GM21367 (cell line): ENCODE results near the gene ACCSL.

Experiments
- ATAC-seq: cut with Tn5 transposase; IDR thresholded peaks from one replicate; pipeline ENCODE4 v1.9.1; 2021; ENCODE audit not compliant: unreplicated experiment

The ACCSL gene

DNA sequence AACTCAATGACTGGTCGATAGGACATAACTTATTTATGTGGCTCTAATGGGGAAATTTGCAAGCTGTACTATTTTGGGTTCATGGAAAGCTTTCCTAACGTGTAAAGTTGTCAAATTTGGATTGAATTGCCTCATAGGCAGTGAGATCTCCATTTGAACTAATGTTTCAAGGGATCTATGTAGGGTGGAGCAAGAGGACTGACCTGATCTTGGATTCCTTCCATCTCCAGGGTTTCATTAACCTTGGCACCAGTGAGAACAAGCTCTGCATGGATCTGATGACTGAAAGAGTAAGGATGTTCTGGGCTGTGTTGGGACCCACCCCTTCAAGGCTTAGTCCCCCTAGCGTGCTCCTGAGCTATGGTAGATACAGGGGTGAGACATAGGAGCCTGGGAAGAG is 2.1 kb downstream of the ACCSL start:
- no peak for ATAC-seq

DNA sequence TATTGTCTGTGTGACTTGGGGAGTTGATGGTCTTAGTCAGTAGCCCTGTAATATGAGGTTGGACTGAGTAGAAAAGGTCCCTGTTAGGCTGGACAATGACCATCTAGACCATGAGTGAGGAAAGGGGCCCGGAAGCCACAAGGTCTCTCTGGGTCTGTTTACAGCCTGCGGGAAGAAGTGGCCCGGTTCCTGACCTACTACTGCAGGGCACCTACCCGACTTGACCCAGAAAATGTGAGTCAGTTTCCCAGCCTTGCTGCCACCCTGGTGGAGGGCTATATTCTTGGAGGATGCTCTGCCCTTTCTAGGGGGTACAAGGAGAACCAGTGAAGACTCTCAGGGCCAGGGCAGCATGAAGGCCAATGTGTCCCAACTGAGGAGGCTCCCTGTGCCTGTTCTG is 3.4 kb downstream of the ACCSL start:
- ATAC-seq: no peak

DNA sequence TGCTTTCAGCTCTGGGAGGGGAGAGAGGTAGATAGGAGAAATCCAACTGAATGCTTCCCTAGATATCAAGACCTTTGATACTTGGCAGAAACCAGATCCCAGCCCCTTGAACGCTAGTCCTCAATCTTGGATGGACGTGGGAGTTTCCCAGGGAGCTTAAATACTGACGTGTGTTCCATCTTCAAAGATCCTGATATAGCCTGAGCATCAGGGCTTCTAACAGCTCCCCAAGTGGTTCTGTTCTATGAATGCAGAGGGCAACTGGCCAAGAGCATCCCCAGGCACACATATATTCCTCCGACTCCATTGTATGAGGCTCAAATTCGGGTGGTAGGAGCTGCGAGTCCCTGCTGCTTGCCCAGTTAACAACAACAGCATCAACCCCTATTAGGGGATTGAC is 9.6 kb downstream of the ACCSL start:
- ATAC-seq: no peak

GRCh38 chr11:44058275-44058674 is 10.5 kb downstream of the ACCSL start:
- no peak for ATAC-seq

- no peak for ATAC-seq
Measured at GRCh38 chr11:44065161-44065661, 17.4 kb downstream of the ACCSL start.

- peak; percentile 98 for ATAC-seq
Measured at GRCh38 chr11:44065841-44066731, 18.3 kb downstream of the ACCSL start, which contains the start of gene ACCS. Gene ACCS, plus strand, starts transcription at chr11:44066270. Its CDS starts 1,358 bp downstream, at chr11:44067628.

DNA sequence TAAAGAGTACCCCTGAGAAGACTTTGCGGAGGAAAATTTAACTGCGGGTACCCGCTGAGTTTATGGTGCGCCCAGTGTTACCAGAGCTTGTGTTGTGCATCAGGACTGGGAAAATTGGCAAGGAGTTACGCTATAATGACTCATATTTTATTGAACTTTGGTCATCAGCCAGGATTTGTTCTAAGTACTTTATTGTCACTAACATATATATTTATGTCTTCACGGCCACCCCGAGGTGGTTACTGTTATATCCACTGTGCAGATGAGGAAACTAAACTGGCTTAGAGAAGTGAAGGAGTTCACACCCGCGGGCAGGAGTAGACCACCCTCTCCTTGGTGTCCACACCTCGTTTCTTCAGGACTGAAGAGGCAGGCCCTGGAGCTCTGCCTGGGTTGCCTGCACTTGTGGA is 19.0 kb downstream of the ACCSL start:
- ATAC-seq: no peak

GRCh38 chr11:44067266-44067665 is 19.5 kb downstream of the ACCSL start:
- no peak for ATAC-seq

- ATAC-seq: no peak
Measured at GRCh38 chr11:44068180-44068579, 20.4 kb downstream of the ACCSL start.

DNA sequence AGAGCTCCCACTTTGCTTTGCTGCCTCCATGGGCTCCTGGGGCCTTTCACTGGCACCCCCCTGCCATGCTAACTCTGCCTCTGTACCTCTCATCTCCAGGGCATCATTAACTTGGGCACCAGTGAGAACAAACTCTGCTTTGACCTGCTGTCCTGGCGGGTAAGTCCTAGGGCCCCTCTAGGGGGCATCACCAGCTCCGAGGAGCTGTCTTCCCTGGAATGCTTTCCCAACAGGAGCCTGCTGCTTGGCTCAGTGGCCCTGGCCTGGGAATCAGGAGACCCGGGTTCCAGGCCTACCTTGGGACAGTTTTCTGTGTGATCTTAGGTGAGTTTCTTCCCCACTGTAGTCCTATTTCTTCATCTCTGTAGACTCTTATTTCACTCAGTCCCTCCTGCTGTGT is 23.4 kb downstream of the ACCSL start:
- ATAC-seq: no peak

DNA sequence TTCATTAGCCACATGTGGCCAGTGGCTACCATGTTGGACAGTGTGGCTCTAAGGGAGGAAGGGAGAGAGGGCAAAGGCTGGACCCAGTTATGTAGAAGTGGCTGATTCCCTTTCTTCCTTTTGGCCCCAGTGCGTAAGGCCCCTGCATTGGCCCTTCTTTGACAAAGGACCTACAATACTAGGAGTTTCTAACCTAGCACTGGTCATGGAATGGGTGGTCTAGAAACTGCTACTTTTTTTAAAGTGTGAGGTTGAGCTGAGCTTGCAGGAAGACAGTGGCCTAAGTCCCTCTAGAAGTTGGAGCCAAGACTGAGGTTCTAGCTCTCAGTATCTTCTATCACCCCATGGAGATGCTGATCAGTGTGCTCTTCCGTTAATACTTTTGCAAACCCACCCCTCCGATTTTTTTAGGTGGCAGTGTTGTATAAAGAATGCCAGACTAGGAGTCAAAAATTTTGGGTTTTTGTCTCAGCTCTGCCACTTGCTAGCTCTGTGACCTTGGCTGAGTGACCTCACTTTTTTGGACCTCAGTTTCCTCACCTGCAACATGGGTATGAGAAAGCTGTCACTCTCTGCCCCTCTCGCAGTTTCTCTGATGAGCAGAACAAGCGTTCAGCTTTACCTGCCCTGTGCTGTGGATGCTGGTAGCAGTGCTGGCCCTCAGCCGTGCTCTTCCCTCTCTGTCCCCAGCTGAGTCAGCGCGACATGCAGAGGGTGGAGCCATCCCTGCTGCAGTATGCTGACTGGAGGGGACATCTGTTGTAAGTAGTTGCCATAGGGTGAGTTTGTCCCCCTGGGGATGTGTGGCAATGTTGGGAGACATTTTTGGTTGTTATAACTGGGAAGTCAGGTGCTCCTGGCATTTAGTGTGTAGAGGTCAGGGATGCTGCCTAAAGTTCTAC is 25.2 kb downstream of the ACCSL start:
- no peak for ATAC-seq

GRCh38 chr11:44078794-44079193 is 31.0 kb downstream of the ACCSL start:
- ATAC-seq: no peak

DNA sequence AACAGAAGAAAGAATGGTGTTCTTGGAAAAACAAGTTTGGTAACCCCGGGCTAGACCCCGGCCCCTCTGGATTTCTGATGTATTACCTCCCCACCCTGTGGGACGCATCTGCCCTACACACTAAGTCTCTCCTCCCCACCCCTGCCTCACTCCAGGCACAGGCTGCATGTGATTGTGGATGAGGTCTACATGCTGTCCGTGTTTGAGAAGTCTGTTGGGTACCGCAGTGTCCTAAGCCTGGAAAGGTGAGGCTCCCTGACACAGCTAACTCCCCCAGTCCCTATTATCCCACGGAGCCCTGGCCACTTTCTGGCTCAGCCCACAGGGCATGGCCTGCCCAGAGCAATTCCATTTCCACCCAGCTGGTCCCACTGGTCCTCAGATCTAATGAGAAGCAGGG is 31.6 kb downstream of the ACCSL start:
- no peak for ATAC-seq

- ATAC-seq: no peak
Measured at GRCh38 chr11:44080951-44081350, 33.2 kb downstream of the ACCSL start.

- no peak for ATAC-seq
Measured at GRCh38 chr11:44082645-44083044, 34.9 kb downstream of the ACCSL start.

GRCh38 chr11:44083433-44083832 is 35.7 kb downstream of the ACCSL start:
- no peak for ATAC-seq

GRCh38 chr11:44083906-44084305 is 36.1 kb downstream of the ACCSL start:
- no peak for ATAC-seq

GRCh38 chr11:44085330-44085729 is 37.5 kb downstream of the ACCSL start:
- ATAC-seq: no peak

DNA sequence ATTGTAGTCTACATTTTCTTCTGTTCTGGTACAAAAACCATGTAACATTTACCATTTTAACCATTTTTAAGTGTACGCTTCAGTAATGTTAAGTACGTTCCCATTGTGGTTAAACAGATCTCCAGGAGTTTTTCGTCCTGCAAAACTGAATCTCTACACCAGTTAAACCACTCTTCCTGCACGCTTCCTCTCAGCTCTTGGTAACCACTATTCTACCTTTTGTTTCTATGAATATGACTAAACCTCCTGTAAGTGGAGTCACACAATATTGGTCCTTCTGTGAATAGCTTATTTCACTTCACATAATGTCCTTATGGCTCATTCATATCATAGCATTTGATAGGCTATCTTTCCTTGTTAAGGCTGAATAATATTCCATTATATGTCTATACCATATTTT is 40.6 kb downstream of the ACCSL start:
- no peak for ATAC-seq

- no peak for ATAC-seq
Measured at GRCh38 chr11:44088871-44089270, 41.1 kb downstream of the ACCSL start.

DNA sequence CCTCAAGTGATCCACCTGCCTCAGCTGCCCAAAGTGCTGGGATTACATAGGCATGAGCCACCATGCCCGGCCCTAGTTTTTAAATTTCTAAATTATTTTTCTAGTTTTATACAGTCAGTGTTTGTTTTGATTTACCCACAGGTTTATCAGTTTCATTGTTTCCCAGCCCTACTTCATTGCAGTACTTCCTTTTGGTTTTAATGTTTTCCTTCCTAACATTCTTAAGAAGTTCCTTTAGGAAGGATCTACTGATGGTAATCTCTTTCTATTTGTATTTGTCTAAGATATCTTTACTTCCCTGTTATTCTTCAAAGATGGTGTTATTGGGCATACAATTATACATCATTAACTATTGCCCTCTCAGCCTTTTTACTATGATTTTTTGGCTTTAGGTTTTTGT is 42.8 kb downstream of the ACCSL start:
- no peak for ATAC-seq
